HL-60/S4 treated with phorbol 12-myristate 13-acetate at 8.2 ng/mL for 4 days and 3 days (cell line): ENCODE results near the gene ENKUR.

Experiments used
- in situ Hi-C: fragments of 300-500 bp; cut with MboI; formaldehyde crosslinking; loops from 2 replicates; pipeline ENCODE4 v1.15.0; 2022; ENCODE audit warnings: low sequenced_read_pairs

The ENKUR gene

DNA sequence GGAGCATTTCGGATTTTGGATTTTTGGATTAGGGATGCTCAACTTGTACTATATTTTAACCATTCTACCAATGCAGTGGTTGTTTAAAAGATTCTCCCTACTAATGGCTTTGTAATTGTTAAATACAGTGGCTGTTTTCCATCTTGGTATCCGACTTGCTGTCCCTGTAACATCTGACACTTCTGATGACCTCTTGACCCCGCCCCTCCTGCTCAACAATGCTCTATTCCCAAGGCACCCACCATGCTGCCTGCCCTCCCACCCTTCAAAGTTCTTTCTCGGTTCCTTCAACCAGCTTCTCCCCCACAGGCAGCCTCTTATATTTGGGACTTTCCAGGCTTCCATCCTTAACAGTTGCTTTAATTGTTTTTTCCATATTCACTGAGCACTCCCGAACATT lies 65.5 kb downstream of the ENKUR start:
- in situ Hi-C loops, result no loop called here

GRCh38 chr10:24949616-24950015 lies 66.3 kb downstream of the ENKUR start:
- in situ Hi-C loops, result no loop called here

DNA sequence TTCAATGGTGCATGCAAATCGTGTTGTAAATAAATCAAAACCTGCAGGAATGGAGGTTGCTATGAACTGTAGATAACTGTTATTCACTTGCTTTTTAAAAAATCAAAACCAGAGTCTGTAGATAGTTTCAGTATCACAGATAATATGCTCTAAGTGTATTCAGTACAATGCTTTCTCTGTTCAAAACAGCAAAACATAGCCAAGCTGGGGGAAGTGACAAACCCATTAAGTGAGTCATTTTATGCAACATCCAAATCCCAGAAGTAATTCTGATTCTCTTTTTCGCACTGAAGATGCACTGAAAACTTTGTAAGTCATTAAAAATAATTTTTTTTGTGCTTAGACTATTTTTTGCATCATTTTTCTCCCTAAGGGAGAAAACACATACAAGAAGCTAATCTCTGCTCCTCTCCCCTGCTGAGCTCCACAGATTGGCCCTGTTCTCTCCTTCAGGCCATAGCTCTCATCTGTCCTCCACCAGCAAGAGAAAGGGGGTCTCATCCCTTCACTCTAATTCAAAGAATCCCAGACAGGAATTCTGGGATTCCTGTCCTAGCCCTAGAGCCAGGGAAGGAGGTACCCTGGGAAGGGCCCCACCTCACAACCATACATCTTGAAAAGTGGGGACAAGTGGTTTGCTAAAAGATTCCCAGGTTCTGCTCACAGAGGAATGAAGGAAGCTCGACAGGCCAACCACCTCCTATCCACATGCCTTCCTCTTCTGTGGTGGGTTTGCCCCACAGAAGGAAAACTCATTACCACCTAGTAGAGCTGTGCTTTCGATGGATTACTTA lies 68.5 kb downstream of the ENKUR start:
- in situ Hi-C loops, result no loop called here

DNA sequence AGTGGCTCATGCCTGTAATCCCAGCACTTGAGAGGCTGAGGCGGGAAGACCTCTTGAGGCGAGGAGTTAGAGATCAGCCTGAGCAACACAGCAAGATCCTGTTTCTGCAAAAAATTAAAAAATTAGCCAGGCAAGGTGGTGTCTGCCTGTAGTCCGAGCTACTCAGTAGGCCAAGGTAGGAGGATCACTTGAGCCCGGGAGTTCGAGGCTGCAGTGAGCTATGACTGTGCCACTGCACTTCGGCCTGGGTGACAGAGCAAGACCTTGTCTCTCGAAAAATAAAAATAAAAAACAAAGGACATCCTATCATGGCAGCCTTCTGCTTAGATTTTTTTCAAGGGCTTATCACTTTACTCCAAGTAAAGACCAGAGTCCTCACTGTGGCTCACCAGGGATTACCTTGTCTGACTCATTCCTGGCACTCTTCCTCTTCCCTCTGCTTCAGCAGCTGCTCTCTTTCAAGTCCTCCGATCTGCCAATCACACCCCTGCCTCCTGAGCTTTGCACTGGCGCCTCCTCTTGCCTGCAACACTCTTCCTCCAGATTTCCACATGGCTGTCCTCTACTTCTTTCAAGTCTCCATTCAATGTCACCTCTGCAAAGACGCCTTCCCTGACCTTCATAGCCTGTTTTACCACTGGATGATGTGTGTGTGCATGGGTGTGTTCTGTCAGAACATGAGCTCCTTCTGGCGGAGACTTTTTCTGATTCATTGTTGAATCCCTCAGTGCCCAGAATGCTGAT lies 71.3 kb downstream of the ENKUR start:
- in situ Hi-C loops, result no loop called here

- in situ Hi-C loops, result no loop called here
Observed at GRCh38 chr10:24938525-24938924, 77.4 kb downstream of the ENKUR start.

DNA sequence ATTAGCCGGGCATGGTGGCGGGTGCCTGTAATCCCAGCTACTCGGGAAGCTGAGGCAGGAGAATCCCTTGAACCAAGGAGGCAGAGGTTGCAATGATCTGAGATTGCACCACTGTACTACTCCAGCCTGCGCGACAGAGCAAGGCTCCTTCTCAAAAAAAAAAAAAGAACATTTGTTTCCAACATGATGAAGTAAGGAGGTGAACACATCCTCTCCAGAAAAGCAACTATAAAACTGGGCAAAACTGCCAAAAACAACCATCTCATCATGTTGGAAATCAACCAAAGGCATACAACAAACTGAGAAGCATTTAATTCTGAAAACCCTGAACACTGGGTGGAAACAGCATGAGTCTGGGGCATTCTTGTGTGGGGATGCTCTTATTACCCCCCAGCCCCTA lies 77.9 kb downstream of the ENKUR start:
- in situ Hi-C loops, result no loop called here

DNA sequence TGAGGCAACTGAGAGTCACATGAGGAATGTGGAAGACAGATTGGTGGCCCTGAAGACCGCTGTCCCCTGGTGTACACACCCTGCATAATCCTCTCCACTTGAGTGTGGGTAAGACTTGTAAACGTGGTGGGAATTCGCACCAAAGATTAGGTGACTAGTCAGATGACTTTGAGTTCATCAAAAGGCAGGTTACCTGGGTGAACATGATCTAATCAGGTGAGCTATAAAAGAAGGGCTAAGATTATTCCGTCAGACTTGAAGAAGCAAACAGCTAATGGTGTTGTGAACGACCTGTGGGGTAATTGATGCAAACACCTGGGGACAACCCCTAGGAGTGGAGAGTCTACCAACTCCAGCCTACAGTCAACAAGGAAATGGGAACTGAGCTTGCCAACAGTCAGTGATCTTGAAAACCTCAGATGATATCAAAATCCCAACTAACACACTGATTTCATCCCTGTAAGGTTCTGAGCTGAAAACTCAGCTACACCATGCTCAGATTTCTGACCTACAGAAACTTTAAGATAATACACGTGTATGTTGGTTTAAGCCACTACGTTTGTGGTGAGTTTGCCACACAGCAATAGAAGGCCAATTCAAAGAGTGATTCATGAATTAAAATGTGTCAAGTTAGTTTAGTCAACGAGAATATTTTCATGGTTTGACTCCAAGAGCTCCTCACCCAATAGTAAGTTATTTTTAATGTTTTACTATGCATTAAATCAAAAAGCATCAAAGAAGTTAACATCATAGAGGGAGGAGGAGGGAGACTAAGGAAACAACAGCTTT lies 80.3 kb downstream of the ENKUR start:
- in situ Hi-C loops, result no loop called here
